HL-60 (cell line): Measurements from ENCODE around the gene RUBCNL.

Experiments used
- DNase-seq, 2 experiments: peaks; one replicate each; pipeline ENCODE4 v3.0.0-alpha.2; 2010 to 2020; ENCODE audit warnings: low read depth in 1 of 2, low spot score in 1 of 2
- H3K27ac ChIP-seq: fragments of 250-450 bp; sonication (Bioruptor Pico); replicated peaks from 2 replicates; pipeline ENCODE4 v1.5.1; 2020; ENCODE audit warnings: mild to moderate bottlenecking, moderate library complexity
- H3K27me3 ChIP-seq: fragments of 250-450 bp; sonication (Bioruptor Pico); 2 replicates; pipeline ENCODE4 v1.5.1; 2021; ENCODE audit warnings: mild to moderate bottlenecking, moderate library complexity; ENCODE audit not compliant: insufficient read depth, poor library complexity, severe bottlenecking
- H3K4me3 ChIP-seq: replicated peaks from 2 replicates; pipeline ENCODE4 v1.5.1; 2011; ENCODE audit warnings: mild to moderate bottlenecking, control low read depth, low read length; ENCODE audit not compliant: insufficient read depth
- CTCF ChIP-seq: IDR thresholded peaks from one replicate; pipeline ENCODE4 v1.5.1; 2011; ENCODE audit warnings: low read length, control low read depth, inconsistent platforms; ENCODE audit not compliant: insufficient read depth
- GABPA ChIP-seq: IDR thresholded peaks from 2 replicates; pipeline ENCODE4 v1.6.1; 2012; ENCODE audit warnings: low read depth
- POLR2AphosphoS5 ChIP-seq: IDR thresholded peaks from 2 replicates; pipeline ENCODE4 v1.6.1; 2012; ENCODE audit warnings: low read depth
- REST ChIP-seq: IDR thresholded peaks from 2 replicates; pipeline ENCODE4 v1.6.1; 2012; ENCODE audit warnings: low read depth; ENCODE audit not compliant: insufficient replicate concordance
- SPI1 ChIP-seq: IDR thresholded peaks from 2 replicates; pipeline ENCODE4 v1.6.1; 2012; ENCODE audit warnings: low read depth, mild to moderate bottlenecking, borderline replicate concordance

The RUBCNL gene

GRCh38 chr13:46297361-46297811 is 89.7 kb downstream of the RUBCNL start:
- Histone ChIP-seq H3K4me3 (no peak overlapping the region), H3K27ac (peak overlapping the region; percentile 96), H3K27me3 (no peaks in the 10 kb centered on the region)
- no peak for DNase-seq
- no peak for TF ChIP-seq POLR2AphosphoS5
- no peak for TF ChIP-seq GABPA
- TF ChIP-seq REST: no peak
- no peak for TF ChIP-seq SPI1
- TF ChIP-seq CTCF: no peak

- peak overlapping the region; percentile 96 for H3K27ac ChIP-seq
- no peak for DNase-seq
- no peak overlapping the region for H3K4me3 ChIP-seq
- TF ChIP-seq POLR2AphosphoS5 (no peak), GABPA (no peak), REST (no peak), CTCF (no peak)
- H3K27me3 ChIP-seq: no peaks in the 10 kb centered on the region
Observed at GRCh38 chr13:46296921-46297320, 90.1 kb downstream of the RUBCNL start.

GRCh38 chr13:46296115-46296822 is 90.8 kb downstream of the RUBCNL start:
- no peaks in the 10 kb centered on the region for H3K27me3 ChIP-seq
- TF ChIP-seq CTCF (no peak), SPI1 (peak; percentile 19; the same call in 1 of the 2 replicates)
- peak; percentile 78 to 82 for DNase-seq
- H3K27ac ChIP-seq: peak overlapping the region; percentile 96
- no peak overlapping the region for H3K4me3 ChIP-seq
